Cerebellar nuclear complex (tissue), 1 donor: ENCODE measurements around the gene XYLT1.
"Not testable (repeated sequence)": the region's sequence is repeated elsewhere in the genome, so short reads cannot be mapped to it uniquely, and the experiment has no call there.

Experiments
- DNase-seq, 2 experiments: peaks; one replicate each; lab custom pipeline; 2025; lab: John Stamatoyannopoulos, UW

The XYLT1 gene

DNA sequence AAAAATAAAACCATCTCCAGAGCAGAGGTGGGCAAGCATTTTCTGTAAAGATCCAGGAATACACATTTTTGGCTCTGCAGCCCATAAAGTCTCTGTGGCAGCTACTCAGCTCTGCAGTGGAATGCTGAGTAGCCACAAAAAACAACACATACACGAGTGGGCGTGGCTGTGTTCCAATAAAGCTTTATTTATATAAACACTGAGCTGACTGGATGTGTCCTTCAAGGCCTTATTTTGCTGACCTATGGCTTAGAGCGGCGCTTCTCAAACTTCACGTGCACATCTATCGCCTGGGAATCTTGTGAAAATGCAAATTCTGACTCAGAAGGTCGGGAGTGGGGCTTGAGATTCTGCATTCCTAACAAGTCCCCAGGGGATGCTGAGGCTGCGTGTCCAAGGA is 39.7 kb downstream of the XYLT1 start:
- DNase-seq = no peak

GRCh38 chr16:17426451-17426850 is 44.3 kb downstream of the XYLT1 start:
- no peak for DNase-seq

DNA sequence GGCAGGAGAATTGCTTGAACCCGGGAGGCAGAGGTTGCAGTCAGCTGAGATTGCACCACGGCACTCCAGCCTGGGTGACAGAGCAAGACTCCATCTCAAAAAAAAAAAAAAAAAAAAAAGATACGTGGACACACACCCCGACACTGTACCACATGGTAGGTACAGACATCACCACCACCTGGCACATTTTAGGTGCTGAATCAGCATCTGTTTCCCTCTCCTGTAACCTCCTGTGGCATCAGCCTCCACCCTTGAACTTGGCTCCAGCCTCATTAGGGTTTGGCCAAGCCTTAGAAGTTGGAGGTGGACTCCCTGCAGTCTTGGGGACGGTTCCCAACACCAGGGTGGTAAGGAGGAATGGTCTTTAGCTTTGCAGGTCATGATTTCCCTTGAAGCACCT is 46.0 kb downstream of the XYLT1 start:
- no peak for DNase-seq

DNA sequence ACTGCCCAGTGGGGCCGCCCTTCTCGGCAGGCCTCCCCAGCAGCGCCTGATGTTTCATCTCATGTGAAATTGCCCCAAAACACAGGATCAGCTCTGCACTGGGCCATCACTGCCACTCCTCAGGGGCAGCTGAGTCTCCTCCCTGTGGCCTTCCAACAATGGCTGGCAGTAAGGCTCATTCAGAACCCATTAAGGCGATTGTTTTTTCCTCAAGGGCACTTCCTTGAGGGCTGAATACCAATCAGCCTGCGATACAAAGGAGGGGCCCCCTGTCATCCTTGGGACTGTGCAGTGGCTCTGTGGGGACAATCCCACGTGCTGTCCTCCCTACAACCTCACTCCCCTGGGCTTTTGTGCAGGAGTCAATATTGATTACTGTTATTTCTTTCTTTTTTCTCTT is 47.5 kb downstream of the XYLT1 start:
- no peak for DNase-seq

DNA sequence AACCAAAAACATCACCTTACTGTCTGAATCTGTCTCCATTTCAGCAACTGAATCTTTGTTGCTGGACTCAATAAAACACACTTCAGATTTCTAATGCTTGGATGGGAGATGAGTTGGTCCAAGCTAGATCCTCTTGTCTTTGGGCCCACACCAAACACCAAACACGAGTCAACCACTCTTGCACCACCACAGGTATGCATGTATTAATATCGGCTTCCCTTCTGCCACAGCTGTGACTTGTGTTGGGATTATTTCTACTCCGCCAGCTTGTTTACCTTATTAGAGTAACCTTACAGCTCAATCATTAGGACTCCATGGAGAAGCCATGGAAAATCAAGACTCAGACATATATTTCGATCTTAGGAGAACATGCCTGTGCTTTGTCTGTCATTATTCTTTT is 49.9 kb downstream of the XYLT1 start:
- DNase-seq = no peak

DNA sequence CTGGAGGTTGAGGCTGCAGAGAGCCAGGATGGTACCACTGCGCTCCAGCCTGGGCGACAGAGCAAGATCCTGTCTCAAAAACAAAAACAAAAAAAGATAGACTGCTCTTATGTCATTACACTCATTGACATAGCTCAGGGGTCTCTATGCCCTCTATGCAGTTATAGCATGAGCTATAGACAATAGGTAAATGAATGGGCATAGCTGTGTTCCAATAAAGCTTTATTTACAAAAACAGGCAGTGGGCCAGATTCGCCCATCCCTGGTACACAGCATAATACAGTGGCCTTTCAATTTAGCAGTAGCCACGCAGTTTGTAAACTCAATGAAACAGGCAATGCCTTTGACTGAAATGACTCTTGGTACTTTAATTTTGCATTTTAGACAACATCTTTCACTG is 51.5 kb downstream of the XYLT1 start:
- no peak for DNase-seq

DNA sequence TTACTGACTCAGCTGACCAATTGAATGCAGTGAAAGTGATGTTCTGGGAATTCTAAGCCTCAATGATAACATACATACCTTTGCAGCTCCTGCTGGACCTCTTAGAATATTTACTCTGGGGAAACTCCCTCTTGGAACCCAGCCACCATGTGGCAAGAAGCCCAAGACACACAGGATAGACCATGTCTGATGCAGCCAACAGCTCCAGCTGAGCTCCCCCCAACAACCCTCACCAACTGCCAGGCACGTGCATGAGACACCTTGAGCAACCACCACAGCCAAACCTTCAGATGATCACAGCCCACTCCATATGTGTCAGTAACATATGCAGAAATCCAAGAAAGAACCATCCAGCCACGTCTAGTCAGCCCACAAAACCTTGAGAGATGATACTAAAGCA is 53.0 kb downstream of the XYLT1 start:
- no peak for DNase-seq

GRCh38 chr16:17416461-17417311 is 54.1 kb downstream of the XYLT1 start:
- DNase-seq = no peak

DNA sequence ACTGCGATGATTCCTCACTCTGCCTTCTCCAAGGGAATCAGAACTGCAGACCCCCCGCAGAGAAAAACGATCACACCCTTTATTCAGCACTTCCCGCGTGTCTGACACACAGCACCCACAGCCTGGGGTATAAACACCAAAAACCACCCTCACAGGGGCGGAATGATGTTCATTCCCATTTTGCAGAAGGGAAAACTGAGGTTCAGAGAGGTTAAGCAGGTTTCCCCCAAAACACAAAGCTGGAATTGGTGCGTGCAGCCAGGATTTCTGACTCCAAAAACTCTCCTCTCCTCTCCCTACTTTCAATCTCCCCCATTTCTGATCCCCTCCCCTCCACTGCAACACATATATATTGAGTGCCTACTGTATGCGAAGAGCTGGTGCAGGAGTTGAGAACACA is 55.8 kb downstream of the XYLT1 start:
- no peak for DNase-seq

DNA sequence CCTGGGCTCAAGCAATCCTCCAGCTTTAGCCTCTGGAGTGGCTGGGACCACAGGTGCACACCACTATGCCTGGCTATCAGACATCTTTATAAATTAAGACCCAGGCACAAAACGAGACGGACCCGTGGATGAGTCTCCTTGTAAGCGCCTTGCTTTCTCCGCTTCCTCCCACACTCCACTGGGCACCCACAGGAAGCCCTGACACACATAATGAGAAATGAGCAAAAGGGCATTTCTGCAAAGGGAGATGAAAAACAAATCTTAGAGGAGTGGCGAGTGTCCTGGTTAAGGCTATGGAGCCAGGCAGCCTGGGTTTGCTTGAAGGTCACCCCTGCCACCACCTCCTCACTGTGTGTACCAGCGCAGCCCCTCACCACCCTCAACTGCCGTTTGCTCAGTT is 56.3 kb downstream of the XYLT1 start:
- no peak for DNase-seq

- DNase-seq = no peak
Observed at GRCh38 chr16:17413508-17413907, 57.3 kb downstream of the XYLT1 start.

DNA sequence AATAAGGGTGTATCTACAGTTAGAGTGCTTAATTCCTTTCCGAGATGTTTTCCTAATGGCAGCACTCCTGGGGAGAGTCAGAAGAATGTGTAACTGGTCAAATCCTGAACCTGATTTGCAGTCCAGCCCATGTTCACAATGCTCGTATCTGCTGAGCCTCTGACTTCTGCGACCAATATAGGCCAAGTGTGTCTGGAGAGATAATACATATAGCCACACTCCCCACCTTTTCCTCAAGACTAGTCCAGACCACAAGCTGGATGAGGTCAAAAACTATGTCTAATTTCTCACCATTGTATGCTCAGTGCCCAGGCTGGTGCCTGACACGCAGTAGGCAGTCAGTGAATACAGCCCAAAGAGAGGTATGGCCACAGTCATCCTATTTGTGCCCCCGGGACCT is 58.0 kb downstream of the XYLT1 start:
- DNase-seq = no peak

- DNase-seq = no peak
Observed at GRCh38 chr16:17412221-17412620, 58.5 kb downstream of the XYLT1 start.

GRCh38 chr16:17411263-17411662 is 59.5 kb downstream of the XYLT1 start:
- no peak for DNase-seq

GRCh38 chr16:17410316-17410715 is 60.4 kb downstream of the XYLT1 start:
- DNase-seq = not testable (repeated sequence)

GRCh38 chr16:17409894-17410293 is 60.9 kb downstream of the XYLT1 start:
- no peak for DNase-seq

DNA sequence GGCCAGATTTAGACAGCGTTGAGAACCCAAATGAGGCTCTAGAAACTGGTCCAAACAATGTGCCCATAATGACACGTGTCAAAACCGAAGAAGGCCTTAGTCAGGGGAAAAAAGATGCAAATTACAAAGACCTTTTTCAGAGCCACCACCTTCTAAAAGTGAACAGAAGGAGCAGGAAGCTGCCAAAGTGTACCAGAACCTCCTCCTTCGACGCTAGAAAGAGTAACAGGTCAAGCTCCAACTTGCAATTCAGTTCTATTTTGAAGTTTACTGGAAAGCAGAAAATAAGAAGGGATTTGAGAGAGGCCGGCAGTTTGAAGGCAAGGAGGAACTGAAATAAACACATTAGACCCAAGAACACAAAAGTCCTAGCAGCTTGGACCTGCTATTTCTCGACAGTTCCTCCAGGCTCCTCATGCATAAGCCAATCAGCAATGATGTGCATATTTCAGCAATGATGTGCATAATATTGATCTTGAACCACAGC is 61.8 kb downstream of the XYLT1 start:
- no peak for DNase-seq

GRCh38 chr16:17408296-17408695 is 62.5 kb downstream of the XYLT1 start:
- DNase-seq = no peak

GRCh38 chr16:17407321-17407720 is 63.4 kb downstream of the XYLT1 start:
- DNase-seq = no peak

DNA sequence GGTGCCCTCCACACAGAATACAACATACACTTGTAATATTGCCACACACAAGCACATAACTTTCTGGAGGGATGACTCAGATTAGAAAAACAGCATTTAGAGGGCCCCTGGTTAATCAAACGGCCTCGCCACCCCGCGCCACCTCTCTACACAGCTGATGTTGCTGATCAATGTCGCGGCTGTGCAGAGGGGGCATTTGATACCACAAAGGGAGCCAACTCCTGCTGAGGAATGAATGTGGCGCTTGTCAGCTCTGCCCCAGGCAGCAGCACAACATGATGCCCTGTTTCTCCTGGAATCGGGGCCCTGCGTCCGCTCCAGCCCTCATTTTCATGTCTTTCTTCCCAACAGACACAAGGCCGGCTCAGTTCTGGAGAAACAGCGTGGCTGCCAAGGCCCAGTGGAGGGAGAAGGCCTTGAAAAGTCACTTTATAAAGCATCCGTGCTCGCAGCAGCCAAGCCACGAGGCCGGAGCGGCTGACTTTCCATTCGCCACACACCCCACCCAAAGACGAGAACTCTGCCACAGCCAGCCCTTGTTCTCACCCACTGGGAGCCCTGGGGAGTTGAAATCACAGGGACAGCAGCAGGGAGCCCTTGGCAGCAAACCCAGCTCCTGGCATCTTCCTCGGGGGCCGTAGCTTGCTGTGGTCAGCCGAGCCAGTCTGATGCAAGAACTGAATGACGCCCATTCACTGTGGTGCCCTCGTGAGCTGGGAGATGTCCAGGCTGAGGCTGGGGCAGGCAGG is 65.6 kb downstream of the XYLT1 start:
- no peak for DNase-seq

DNA sequence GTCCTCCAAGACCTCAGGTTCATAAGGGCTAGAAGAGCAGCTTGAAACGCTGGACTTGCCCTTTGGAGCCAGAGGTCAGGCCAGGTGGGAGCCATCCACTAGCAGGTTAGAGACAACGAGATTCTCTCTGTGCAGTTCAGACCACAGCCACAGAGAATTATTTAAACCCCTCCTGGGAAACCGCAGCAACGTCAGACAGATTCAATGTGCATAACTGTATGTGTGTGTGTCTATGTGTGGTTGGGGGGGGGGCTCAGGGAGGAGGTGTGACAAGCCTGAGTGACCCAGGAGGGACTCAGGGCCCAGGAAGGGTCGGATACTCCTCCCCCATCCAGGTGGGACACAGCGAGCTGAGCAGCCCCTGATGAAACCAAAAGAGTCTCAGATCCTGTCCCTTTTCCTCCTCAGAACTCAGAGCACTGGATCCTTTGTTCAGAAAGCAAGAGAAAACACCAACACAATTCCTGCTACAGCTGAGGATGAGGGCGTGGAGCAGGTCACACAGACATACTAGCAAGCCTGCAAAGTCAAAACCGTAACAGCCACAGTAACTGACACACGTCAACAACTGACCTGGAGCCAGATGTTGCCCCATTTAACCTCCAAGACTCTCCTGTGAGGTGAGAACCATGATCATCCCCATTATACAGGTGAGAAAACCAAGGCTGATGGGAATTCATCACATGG is 66.8 kb downstream of the XYLT1 start:
- no peak for DNase-seq

- no peak for DNase-seq
Observed at GRCh38 chr16:17403156-17403809, 67.5 kb downstream of the XYLT1 start.
